Colon (tissue), 2 donors: Measurements from ENCODE around the gene TTLL3.

Experiments used
- FAIRE-seq: peaks from 2 replicates; lab custom pipeline; 2012; peaks lifted over from hg19 to GRCh38; lab: Jason Lieb, UNC
- donor health status: control.
- donor health status: control.

TTLL3 gene

DNA sequence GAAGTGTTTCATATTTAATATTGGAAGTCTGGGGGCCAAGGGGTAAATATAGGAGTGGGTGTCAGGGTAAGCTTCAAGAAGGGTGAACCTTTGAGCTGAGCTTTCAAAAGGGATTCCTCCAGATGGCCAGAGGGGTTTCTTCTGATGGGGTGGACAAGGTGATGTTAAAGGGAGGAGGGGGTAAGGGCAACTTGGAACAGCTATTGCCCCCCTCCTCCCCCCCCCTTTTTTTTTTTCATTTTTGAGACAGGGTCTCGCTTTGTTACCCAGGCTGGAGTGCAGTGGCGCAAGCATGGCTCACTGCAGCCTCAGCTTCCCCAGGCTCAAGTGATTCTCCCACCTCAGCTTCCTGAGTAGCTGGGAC, 2.1 kb upstream of the TTLL3 start:
- FAIRE-seq, result no peak

DNA sequence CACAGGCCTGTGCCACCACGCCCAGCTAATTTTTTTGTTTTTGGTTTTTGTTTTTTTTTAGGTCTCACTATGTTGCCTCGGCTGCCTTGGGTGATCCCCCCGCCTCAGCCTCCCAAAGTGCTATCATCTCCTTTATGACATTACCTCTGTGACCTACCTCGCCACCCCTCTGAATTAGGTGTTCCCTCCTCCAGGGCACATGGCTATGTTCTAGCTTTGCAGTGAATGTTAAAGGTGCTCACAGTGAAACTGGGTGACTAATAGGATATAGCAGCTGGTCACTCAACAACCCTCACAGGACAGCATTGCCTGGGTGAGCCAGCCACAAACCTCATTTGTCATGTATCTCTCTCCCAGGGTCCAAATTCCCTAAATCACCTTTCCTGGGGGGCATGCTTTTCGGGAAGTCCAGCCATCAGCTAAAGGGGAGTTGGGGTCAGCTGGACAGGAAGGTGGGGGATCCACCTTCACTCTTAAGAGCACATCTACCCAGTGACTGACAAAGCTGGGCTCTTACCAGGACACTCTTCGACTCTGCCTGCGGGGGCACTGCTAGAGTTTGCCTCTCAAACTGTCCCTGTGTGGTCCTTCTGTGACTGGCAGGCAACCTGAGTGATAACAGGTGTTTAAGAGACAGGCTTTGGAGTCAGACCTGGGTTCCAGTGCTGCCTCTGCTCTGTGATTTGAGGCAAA, 1.6 kb upstream of the TTLL3 start:
- FAIRE-seq, result no peak

DNA sequence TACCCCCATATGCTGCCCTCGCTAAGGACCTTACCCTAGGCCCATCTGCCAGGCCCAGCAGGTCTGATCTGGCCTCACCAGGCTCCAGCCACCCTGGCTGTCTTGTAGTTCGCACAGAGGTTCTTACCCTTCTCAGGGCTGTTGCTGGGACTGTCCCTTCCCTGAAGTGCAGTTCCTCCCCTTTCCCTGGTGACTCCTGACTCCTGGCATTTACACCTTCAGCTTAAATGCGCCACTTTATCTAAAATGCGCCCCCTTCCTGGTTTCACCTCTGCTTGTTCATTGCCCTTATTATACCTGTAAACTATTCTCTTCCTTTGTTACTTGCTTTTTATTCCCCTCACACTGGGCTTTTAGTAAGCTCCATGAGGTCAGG, 835 bp upstream of the TTLL3 start:
- no peak for FAIRE-seq

DNA sequence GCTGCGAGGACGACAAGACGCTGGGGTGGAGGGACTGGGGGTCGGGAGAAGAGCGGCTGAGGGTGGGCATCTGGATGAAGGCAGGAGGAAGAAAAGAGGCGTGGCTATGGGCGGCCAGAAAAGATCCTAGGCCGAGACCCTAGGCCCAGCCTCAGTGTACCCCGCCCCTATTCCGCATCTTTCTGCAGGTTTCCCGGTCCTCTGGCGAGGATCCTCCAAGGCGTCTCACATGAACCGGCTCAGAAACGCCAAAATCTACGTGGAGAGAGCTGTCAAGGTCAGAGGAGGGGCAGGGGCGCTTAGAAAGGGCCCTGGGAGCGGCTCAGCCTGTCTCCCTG, 340 bp downstream of the TTLL3 start:
- FAIRE-seq, result no peak

DNA sequence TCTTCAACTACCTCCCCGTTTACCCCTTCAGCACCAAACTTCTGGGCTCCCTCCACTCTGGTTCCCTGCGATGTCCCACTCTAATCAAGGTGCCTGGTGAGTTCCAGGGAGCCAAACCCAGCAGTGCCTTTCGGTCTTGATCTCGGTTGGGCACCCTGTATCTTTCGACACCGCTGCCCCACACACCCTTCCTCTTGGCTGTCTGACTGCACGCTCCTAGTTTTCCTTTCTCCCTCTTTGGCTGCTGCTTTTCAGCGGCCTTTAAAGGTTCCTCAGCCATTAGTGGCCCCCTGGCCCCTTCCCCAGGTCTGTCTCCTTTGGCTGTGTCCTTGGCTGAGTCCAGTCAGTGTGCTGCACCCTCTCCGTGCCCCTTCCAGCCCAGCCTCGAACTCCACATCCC, 784 bp downstream of the TTLL3 start:
- FAIRE-seq, result no peak

DNA sequence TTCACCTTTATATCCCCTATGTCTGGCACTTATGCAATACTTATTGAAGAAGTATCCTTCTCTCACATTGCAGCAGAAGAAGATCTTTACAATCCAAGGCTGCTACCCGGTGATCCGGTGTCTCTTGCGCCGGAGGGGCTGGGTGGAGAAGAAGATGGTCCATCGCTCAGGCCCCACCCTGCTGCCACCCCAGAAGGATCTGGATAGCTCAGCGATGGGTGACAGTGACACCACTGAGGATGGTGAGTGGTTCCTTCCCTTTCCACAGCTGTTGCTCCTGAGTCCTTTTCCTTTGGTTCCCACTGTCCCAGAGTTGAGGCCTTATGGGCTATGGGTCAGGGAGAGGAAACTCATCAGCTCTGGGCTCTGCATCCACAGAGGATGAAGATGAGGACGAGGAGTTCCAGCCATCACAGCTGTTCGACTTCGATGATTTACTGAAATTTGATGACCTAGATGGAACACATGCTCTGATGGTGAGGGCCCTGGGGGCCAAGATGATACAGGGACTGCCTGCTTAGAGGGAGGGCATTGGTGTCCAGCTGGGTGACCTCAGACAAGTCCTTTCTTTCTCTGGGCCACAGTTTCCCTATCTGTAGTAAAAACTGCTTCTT, 2.9 kb downstream of the TTLL3 start:
- FAIRE-seq, result no peak

DNA sequence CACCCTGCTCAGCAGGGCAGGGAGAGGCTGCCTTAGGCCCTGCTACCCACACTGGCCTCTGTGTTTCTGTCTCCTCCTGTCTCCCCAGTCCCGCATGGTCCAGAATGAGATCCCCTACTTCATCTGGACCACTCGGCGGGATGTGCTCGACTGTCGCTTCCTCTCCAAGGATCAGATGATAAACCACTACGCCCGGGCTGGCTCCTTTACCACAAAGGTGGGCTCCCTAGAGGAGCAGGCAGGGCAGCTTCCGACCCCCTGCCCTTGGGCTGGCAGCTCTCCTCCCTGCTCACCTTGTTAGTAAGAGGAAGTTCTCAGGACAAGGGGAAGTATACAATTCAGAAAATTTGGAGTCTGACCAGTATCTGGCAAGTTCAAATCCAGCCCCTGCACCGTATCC, 5.9 kb downstream of the TTLL3 start:
- no peak for FAIRE-seq

DNA sequence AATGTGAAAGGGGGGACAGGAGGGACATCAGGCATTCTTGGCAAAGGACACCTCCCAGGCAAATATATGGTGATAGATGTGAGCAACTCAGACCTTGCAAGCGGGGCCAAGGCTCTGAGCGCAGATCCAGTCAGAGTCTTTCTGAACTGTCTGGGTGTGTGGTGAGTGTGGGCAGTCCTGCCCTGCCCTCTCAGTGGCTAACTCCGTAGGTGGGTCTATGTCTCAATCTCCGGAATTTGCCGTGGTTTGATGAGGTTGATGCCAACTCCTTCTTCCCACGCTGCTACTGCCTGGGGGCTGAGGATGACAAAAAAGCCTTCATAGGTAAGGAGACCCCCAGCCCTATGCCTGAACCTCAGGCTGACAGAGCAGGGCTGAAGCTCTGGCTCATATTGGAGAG, 7.4 kb downstream of the TTLL3 start:
- FAIRE-seq, result no peak

DNA sequence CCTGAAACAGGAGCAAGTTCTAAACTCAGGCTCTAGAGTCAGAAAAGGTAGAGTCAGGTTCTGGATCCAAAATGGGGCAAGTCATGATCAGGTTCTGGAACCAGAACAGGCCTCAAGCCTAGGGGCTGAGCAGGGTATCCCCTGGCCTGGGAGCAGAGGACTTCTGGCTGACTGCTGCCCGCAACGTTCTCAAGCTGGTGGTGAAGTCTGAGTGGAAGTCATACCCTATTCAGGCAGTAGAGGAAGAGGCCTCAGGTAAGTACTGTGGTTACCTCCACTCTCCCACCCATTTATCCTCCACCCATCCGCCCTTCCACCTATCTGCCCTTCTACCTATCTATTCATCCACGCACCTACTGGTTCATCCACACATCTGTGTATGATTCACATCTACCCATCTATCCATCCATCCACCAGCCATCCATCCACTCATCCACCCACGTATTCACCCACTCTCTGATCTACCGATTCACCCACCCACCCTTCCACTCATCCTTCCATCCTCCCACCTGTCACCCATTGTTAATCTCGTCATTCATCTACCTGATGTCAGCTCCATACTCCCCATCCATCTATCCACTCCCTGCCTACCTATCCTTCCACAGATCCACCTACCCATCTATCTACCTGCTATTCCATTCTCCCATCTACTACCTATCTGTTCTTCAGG, 8.7 kb downstream of the TTLL3 start:
- no peak for FAIRE-seq

DNA sequence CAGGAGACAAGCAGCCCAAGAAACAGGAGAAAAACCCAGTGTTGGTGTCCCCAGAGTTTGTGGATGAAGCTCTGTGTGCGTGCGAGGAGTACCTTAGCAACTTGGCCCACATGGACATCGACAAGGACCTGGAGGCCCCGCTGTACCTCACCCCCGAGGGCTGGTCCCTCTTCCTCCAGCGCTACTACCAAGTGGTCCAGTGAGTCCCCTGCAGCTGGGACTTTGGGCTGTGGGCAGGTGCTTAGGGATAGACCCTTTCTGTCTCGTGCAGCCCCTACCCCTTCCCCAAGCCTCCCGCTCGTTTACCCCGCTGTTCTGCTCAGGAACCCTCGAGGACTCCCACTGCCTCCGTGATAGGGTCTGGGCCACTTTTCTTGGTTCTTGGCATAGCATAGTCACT, 10.5 kb downstream of the TTLL3 start:
- no peak for FAIRE-seq

DNA sequence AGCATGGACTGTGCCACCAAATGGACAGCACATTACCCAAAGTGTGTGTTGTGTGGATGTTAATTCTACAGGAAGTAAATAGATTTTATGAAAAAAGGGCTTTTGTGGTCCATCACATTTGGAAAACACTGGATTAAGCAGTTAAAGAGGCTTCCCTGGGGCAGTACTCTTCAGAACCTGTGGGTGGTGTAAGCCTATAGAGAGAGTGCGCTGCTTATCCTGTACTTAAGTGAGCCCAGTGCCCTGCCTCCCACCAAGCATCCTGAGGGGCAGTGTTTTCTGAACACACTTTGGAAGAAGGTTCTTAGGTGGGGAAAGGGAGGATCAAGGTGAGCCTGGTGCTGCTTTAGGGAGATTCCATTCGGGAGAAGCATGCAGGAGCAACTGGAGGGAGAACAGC, 10.9 kb downstream of the TTLL3 start:
- no peak for FAIRE-seq

DNA sequence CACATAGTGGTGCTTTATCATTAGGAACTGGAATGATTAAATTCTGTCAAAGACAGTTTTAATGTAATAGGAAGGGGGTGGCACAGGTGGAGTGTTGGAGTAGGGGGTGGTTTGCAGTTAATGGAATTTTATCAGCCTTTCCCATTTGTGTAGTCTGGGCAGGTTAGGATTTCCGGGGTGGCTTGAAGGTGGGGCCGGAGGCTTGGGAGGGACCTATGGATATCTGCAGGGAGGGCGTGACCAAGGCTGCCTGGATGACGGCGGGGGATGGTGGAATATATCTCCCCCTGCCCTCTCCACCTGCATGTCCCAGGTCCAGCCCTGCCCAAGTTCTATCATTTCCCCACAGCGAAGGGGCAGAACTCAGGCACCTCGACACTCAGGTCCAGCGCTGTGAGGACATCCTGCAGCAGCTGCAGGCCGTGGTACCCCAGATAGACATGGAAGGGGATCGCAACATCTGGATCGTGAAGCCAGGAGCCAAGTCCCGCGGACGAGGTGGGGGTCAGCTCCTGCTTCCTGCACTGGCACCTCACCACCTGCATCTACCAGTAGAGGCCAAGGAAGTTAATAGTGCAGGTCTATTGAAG, 15.5 kb downstream of the TTLL3 start:
- FAIRE-seq, result no peak

DNA sequence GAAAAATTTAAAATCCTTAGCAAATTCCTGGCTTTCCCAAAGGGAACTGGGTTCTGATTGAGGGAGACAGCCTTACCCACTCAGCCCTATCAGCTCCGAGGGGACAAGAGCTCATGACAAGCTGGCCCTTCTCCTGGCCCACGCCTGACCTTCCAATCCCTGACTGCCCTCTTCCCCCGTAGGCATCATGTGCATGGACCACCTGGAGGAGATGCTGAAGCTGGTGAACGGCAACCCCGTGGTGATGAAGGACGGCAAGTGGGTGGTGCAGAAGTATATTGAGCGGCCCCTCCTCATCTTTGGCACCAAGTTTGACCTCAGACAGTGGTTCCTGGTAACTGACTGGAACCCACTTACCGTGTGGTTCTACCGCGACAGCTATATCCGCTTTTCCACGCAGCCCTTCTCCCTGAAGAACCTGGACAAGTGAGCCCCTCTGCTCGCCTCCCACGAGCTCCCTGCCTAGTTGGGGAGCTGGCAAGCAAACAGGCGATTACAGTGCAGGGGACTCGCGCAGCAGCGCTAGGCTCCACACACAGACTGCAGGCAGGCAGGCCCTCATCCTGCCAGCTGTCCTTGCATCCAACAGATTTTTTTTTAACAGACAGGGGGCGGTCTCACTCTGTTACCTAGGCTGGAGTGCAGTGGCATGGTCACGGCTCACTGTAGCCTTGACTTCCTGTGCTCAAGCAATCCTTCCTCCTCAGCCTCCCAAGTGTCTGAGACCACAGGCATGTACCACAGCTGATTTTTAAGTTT, 16.9 kb downstream of the TTLL3 start:
- no peak for FAIRE-seq

DNA sequence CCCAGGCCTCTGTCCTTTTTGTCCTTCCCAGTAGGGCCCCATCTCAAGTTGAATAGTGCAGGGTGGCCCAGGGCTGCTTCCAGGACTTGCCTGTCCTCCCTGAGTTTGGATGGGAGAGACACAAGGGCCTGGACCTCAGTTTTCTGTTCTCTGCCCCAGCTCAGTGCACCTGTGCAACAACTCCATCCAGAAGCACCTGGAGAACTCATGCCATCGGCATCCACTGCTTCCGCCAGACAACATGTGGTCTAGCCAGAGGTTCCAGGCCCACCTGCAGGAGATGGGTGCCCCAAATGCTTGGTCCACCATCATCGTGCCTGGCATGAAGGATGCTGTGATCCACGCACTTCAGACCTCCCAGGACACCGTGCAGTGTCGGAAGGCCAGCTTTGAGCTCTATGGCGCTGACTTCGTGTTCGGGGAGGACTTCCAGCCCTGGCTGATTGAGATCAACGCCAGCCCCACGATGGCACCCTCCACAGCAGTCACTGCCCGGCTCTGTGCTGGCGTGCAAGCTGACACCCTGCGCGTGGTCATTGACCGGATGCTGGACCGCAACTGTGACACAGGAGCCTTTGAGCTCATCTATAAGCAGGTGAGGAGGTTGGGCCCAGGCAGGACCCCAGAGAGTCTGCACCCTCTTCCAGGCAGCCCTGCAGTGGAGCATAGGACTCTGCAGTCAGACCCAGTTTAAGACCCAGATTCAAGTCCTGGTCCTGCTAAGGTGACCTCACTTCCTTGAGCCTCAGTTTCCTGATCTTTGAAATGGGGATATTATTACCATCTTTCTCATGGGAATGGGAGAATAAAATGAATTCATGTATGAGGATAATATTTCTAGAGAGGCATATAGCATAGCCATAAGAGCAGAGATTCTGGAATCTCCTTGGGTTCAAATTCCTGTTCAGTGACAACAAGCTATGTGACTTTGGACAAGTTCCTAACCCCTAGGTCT, 19.0 kb downstream of the TTLL3 start:
- no peak for FAIRE-seq

DNA sequence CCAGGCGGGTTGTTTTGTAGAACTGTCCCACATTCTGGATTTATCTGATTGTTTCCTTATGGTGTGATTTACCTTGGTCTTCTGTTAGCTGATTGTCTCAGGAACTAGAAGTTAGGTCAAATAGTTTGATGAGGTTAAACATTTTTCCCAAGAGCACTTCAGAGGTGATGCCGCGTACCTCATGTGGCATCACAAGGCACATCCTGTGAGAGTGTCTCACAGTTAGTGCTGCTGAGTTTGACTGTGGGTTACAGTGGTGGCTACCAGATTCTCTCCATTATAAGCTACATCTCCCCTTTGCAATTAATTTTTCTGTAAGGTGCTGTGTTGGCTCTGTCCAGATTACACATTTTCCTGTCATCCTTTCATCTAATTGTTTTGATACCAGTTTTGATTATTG, 21.2 kb downstream of the TTLL3 start:
- no peak for FAIRE-seq

DNA sequence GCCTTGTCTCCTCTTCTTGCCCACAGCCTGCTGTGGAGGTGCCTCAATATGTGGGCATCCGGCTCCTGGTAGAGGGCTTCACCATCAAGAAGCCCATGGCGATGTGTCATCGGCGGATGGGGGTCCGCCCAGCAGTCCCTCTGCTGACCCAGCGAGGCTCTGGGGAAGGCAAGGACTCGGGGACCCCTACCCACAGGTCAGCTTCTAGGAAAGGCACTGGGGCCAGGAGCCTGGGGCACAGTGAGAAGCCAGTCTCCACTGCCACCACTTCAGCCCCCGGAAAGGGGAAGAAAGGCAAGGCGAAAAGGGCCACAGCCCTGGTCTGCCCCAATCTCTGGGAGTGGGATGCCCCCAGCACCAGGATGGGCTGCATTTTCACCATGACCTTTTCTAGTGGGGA, 23.0 kb downstream of the TTLL3 start:
- FAIRE-seq, result no peak

DNA sequence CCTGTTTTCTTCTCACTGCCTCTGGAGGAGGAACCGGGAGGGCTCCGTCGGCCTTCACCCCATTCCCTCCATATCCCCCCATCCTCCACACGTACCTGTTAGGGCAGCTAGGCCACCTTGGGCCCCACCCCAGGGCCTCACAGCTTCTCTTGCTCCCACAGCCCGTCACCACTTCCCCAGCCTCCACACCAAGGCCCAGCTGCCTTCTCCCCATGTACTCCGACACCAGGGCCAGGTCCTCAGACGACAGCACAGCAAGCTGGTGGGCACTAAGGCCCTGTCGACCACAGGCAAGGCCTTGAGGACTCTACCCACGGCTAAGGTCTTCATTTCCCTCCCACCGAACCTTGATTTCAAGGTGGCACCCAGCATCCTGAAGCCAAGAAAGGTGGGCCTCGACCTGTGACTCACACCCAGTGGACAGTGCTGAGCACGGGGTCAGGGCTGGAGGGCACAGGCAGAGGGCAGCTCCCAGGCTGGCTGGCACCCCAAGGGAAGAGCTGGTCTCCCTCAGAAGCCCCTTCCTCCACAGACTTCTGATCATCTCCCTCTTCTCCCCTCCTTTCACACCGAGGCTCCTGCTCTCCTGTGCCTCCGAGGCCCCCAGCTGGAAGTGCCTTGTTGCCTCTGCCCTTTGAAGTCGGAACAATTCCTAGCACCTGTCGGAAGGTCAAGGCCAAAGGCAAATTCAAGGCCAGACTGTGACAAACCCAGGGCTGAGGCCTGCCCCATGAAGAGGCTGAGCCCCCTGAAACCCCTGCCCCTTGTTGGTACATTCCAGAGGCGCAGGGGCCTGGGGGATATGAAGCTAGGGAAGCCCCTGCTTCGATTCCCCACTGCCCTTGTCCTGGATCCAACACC, 24.7 kb downstream of the TTLL3 start:
- no peak for FAIRE-seq

DNA sequence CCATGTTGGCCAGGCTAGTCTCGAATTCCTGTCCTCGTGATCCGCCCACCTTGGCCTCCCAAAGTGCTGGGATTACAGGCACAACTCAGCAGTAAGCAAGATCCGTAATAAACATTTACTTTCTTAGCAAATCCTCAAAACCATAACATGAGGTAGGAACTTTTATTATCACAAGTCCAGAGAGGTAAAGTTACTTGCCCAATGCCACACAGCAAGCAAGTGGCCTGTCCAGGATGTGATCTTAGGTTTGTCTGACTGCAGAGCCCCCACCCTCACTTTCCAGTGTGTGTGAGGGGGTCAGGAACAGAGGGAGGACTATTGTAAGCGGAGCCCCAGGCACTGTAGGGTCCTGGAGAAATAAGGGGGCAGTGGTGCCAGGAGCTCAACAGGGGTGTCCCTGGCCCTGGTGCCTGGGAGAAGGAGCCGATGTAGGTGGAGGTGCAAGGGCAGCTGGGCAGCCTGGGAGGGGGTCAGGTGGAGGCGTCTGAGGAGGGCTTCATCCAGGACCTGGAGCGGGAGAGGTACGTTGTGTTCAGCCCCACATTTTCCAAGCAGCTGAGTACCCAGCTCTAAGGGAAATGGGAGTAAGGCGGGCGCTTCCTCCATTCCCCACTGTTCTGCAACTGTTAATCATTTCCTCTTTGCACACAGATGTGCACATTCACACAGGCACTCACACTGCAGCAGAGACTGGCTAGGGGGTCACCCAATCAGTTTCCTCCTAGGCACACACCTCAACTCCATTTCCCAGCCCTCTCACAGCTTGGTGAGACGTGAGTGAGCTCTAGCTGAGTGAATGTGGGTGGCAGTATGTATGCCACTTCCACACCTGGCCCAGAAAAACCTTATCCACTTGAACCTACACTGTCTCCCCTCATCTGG, 27.9 kb downstream of the TTLL3 start:
- FAIRE-seq, result no peak

DNA sequence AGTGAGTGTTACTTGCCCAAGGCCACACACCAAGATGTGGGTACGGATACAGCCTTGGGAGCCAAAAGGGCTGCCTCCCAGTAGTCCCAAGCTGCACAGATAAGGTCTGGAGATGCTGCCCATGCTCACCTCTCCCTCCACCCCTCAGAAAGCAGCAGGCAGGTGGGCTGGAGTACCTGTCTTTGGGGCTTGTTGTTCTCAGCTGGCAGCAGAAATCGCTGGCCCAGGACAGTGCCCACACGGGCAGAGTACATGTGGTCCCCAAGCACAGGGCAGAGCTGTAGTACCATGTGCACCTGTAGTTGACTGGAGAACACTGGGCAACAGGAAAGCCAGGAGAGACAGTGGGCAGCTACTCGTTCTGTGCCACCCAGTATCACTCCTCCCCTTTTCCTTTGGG, 28.8 kb downstream of the TTLL3 start:
- FAIRE-seq, result no peak

DNA sequence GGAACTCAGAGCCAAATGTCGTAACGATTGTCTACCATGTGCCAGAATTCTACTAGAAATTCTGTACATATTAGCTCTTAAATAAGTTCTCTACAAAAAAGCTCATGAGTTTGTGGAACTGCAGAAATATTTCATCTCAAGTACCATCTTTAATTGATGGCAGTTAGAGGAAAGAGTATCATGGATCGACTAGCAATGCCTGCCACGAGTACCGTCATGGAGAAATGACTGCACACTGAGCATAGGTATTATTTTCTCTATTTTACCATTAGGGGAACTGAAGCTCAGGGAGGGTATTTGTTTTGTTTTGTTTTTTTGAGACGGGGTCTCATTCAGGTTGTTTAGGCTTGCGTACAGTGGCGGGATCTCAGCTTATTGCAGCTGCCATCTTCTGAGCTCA, 31.0 kb downstream of the TTLL3 start:
- FAIRE-seq, result no peak
